Measurements from ENCODE around the gene MUC5AC.
"Not testable (repeated sequence)": the region's sequence is repeated elsewhere in the genome, so short reads cannot be mapped to it uniquely, and the experiment has no call there.

The MUC5AC gene

DNA sequence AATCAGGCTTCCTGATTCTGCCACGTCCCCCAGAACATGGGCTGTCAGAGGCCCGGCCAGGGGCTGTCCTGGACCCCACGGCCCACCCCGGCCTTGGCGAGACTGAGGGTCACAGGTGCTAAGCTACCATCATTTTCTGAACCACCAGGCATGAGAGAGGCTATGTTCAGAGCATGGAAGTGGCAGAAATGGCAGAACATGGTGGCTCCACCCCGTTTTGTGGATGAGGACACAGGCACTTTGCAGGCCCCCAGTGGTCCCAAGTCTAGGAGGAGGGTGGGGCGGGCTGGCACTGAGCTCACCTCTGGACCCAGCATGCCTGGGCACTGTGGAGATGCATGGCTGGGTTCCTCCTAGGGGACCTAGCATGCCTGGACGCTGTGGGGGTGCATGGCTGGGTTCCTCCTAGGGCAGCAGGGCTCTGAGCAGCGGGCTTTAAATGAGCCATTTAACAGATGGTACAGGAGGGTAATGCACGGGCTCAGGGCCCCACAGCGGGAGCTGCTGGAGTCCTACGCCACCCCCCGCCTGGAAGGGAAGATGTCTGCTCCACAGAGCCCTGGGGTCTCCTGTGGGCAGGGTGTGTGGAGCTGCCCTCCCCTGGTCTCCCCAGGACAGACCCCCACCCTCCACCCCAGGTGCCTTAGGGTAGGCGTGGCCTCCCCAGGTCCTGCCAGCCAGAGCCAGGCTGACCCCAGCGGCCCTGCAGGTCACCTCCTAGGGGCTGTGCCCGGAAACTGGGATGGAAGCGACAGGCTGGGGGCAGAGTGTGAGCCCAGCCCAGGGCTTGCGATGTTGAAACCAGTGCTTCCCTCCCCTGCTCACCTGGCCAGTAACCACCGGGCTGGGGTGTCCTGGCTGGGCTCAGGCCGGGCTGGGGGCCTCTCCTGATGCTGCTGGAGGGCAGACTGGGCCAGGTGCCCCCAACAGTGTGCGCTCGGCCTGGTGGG lies 6.1 kb upstream of the MUC5AC start:
- TF ChIP-seq MAX (IDR thresholded peaks at IDR 0.05; ENCODE audit: low read depth, low read length) (0 out of 2 replicates have a peak, but pooled peaks have one; percentile 3), POLR2A (IDR thresholded peaks at IDR 0.05; ENCODE audit: extremely low read depth, insufficient read length) (no peak), MYC (IDR thresholded peaks at IDR 0.05; ENCODE audit: low read depth, low read length) (0 out of 2 replicates have a peak, but pooled peaks have one; percentile 15)
- TF ChIP-seq, protein P1, sequence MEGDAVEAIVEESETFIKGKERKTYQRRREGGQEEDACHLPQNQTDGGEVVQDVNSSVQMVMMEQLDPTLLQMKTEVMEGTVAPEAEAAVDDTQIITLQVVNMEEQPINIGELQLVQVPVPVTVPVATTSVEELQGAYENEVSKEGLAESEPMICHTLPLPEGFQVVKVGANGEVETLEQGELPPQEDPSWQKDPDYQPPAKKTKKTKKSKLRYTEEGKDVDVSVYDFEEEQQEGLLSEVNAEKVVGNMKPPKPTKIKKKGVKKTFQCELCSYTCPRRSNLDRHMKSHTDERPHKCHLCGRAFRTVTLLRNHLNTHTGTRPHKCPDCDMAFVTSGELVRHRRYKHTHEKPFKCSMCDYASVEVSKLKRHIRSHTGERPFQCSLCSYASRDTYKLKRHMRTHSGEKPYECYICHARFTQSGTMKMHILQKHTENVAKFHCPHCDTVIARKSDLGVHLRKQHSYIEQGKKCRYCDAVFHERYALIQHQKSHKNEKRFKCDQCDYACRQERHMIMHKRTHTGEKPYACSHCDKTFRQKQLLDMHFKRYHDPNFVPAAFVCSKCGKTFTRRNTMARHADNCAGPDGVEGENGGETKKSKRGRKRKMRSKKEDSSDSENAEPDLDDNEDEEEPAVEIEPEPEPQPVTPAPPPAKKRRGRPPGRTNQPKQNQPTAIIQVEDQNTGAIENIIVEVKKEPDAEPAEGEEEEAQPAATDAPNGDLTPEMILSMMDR (IDR thresholded peaks at IDR 0.05; ENCODE audit: low read depth, low read length), result no peak
- H3K4me3 ChIP-seq (ENCODE audit: low read depth, low read length), result no peak overlapping the region
- peak; percentile 81 for DNase-seq (ENCODE audit: low read depth)

GRCh38 chr11:1152316-1153104 lies 5.2 kb upstream of the MUC5AC start:
- no peak for TF ChIP-seq POLR2A (IDR thresholded peaks at IDR 0.05; ENCODE audit: extremely low read depth, insufficient read length)
- 0 out of 2 replicates have a peak, but pooled peaks have one; percentile 14 for TF ChIP-seq MYC (IDR thresholded peaks at IDR 0.05; ENCODE audit: low read depth, low read length)
- peak; percentile 57 for TF ChIP-seq MAX (IDR thresholded peaks at IDR 0.05; ENCODE audit: low read depth, low read length)
- H3K4me3 ChIP-seq (ENCODE audit: low read depth, low read length), result no peak overlapping the region
- DNase-seq (ENCODE audit: low read depth), result peak; percentile 89

- TF ChIP-seq MAX (IDR thresholded peaks at IDR 0.05; ENCODE audit: low read depth, low read length) (no peak), POLR2A (IDR thresholded peaks at IDR 0.05; ENCODE audit: extremely low read depth, insufficient read length) (no peak), MYC (IDR thresholded peaks at IDR 0.05; ENCODE audit: low read depth, low read length) (no peak)
- TF ChIP-seq, protein P1 (IDR thresholded peaks at IDR 0.05; ENCODE audit: low read depth, low read length), result no peak
- DNase-seq (ENCODE audit: low read depth), result peak; percentile 73
- no peak overlapping the region for H3K4me3 ChIP-seq (ENCODE audit: low read depth, low read length)
These were observed 4.4 kb upstream of the MUC5AC start for GRCh38 chr11:1153105-1153950.

- TF ChIP-seq MYC (IDR thresholded peaks at IDR 0.05; ENCODE audit: low read depth, low read length) (no peak), MAX (IDR thresholded peaks at IDR 0.05; ENCODE audit: low read depth, low read length) (no peak), POLR2A (IDR thresholded peaks at IDR 0.05; ENCODE audit: extremely low read depth, insufficient read length) (no peak)
- TF ChIP-seq, protein P1 (IDR thresholded peaks at IDR 0.05; ENCODE audit: low read depth, low read length), result no peak
- no peak overlapping the region for H3K4me3 ChIP-seq (ENCODE audit: low read depth, low read length)
- DNase-seq (ENCODE audit: low read depth), result peak; percentile 52
These were observed 3.7 kb upstream of the MUC5AC start for GRCh38 chr11:1153951-1154493.

- not testable (repeated sequence) for DNase-seq (ENCODE audit: low read depth); H3K4me3 ChIP-seq (ENCODE audit: low read depth, low read length)
These were observed 3.1 kb upstream of the MUC5AC start for GRCh38 chr11:1154656-1155055.

- TF ChIP-seq, protein P1 (IDR thresholded peaks at IDR 0.05; ENCODE audit: low read depth, low read length), result no peak
- TF ChIP-seq POLR2A (IDR thresholded peaks at IDR 0.05; ENCODE audit: extremely low read depth, insufficient read length) (no peak), MYC (IDR thresholded peaks at IDR 0.05; ENCODE audit: low read depth, low read length) (no peak), MAX (IDR thresholded peaks at IDR 0.05; ENCODE audit: low read depth, low read length) (no peak)
- no peak overlapping the region for H3K4me3 ChIP-seq (ENCODE audit: low read depth, low read length)
- no peak for DNase-seq (ENCODE audit: low read depth)
These were observed 2.5 kb upstream of the MUC5AC start for GRCh38 chr11:1155274-1155693.

All from NB4 (cell line).